Measurements from ENCODE around the gene GMDS.

The GMDS gene

GRCh38 chr6:2237001-2237400 is 8.4 kb downstream of the GMDS start:
- no peak for DNase-seq

- no peak for DNase-seq
Observed at GRCh38 chr6:2235777-2236495, 9.5 kb downstream of the GMDS start.

DNA sequence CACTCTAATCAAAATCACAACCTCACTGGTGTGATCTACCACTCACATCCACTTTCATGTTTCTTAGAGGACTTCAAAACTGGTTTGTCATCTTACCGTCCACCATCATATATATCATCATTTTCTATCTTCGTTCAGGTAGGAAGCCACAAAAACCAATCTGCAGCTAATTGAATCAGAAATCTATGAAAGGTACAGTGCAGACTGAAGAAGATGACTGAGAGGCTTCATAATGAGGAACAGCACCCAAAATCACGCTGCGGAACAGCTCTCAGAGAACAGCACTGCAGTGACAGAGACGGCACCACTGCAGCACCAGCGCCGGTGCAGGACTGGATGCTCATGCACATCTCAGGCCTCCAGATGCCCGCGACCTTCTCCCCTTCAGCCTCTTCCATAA is 13.0 kb downstream of the GMDS start:
- no peak for DNase-seq

DNA sequence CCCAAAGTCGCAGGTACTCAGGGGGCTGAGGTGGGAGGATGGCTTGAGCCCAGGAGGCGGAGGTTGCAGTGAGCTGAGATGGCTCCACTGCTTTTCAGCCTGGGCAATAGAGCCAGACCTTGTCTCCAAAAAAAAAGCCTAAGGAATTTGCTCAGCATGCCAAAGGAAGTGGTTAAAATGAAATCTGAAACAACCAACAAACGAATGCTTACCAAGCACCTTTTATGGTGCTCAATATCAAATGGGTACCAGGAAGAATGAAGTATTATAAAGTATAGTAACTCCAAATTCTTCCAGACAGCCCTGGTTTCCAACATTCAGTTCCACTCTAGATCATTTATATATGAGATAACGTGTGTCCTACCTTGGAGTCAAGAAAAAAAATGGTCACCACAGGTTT is 14.0 kb downstream of the GMDS start:
- DNase-seq: no peak

DNA sequence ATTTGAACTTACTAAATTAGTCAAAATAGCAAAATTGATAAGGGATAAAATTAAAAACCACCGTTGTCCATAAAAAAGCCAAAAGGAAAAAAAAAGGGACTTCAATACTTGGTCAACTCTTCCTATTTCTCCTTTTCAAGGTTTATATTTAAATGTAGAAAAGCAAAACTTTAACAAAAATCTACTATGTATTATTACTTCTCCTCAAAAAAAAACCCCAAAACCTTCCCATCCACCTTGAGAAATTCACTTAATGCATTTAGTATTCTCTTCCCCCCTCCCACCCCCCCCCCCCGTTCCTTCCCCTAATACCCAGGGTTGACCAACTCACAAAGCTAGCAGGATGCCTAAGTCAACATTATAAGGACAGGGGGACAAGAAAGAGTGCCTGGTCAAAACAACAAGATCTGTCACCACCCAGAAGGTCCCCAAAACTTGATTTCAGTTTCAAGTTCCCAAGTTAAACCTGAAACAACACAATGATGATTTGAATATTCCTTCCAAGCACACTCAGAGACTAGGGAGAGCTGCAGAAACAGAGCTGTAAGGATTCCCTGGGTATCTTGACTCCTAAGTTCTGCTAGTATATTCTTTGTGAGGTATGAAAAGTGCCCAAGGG is 14.6 kb downstream of the GMDS start:
- DNase-seq: no peak

DNA sequence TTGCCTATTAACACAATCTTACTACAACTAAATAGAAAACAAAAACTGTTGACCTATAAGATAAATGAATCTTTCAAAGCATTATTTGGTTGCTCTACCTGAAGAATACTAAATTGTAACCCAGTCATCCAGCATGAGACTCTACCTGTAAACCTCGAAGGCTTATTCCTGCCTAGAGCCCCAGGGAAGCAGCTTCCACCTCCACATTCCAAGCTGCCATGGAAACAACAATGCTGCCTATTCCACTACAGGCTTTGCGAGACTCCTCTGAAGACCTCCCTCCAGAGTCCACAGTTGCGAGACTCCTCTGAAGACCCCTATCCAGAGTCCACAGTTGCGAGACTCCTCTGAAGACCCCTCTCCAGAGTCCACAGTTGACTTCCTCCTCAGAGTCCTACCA is 15.7 kb downstream of the GMDS start:
- no peak for DNase-seq

DNA sequence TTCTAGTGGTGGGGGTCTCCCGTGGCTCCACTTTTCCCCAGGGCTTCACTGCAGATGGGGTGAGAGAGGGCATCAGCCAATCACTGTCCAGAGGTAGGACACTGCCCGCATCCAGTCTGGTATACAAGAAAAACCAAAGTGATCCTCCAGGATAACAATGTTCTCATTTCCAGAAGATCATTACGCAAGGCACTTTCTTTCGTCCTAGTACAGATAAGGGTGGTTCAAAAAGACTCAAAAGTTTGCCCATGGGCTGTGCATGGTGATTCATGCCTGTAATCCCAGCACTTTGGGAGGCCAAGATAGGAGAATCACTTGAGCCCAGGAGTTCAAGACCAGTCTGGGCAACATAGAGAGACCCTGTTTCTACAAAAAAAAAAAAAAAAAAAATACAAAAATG is 16.4 kb downstream of the GMDS start:
- DNase-seq: no peak

DNA sequence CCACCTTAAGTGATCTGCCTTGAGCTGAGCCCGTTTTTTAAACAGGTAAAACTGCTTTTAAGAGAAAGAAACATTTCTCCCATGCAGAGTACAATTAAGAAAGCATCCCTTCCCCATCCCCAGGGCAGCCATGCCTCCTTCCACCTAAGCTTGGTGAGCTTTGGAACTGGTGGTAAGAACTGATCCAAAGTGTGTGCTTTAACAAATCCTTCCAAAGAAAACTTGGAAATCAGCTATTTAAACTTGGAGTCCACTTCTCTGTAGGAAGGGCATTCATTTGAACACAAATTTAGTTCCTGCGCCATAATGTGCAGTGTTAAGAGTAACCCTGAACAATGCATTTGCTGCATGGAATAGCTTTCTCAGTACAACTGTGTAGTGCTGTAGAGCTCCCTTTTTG is 17.0 kb downstream of the GMDS start:
- no peak for DNase-seq

DNA sequence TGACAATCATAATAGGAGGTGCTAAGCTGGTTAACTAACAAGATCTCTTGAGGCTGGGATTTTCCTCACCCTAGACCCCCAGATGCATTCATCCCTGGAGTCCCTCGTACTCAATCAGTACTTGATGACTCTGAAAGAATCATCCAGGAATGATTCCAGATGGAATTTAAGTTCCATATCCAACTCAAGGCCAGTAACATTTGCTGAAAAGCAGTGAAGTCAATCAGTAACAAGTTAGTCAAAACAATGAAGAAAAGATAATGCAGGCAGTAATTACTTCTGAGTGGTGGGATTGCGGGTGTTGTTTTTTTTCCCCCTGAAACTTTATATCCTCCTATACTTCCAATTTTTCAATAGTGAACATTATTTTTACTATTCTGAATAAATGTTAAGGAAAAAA is 18.6 kb downstream of the GMDS start:
- DNase-seq: no peak

DNA sequence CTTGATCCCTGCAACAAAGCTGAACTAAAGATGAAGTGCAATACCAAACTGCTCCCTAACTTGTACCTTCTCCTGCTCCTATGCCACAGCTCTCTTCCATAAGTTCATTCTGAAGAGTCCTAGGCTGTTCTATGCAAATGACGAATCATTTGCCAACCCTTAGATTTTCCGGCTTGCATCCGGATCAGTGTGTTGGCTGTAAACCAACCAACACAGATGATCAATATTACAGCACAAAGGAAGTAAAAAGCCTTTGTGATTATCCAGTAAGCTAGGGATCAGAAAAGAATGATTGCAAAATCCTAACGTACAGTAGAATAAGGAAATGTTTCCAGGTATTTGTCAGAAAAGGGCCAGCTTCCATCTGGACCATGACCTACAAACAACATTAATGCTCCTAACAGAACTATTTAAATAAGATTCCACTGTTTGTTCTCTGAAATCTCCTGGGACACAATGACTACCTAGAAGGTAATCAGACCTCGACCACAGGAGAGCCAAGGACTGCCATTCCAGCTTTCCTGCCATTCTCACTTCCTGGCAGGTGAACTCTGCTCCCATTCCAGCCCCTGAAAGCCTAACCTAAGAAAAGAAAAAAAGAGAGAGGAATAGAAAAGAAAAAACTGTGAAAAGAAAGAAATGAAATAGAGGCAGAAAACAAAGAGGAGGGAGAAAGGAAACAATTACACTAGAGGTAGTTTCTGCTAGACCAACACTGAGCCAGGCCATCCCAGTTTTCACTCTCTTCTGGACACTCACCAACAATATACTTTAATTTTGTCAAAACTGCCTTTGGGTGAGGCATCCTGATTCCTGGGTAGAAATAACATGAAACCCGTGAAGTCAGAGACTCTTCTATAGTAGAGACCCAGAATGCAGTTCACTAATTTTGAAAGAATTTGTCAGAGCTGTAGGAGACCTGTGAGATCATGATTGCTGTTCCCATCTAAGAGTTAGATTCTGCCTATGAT is 19.7 kb downstream of the GMDS start:
- no peak for DNase-seq

- DNase-seq: no peak
Observed at GRCh38 chr6:2224847-2225382, 20.5 kb downstream of the GMDS start.

DNA sequence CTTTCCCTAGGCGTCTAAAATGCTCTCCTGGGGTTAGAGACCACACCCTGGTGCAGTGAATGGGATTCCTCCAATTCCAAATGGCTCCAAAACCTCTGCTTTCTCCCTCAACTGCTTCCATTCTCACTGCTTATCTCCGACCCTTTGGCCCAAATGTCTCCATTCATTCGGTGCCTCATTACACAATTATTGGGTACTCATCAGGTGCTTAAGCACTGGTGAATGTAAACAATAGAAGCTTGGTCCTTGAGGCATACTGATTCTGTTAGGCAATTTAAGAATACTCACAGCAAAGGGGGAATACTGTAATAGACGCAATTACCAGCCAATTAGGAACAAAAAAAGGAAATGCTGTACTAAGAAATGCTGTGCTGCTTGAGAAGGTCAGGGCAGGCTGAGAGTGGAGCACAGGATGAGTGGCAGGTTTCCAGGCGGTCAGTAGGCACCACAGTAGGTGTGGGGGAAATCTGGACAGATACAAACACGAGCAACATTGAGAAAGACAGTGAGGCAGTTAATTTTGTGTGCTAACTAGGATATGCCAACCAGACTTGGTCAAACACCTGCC is 23.0 kb downstream of the GMDS start:
- no peak for DNase-seq

DNA sequence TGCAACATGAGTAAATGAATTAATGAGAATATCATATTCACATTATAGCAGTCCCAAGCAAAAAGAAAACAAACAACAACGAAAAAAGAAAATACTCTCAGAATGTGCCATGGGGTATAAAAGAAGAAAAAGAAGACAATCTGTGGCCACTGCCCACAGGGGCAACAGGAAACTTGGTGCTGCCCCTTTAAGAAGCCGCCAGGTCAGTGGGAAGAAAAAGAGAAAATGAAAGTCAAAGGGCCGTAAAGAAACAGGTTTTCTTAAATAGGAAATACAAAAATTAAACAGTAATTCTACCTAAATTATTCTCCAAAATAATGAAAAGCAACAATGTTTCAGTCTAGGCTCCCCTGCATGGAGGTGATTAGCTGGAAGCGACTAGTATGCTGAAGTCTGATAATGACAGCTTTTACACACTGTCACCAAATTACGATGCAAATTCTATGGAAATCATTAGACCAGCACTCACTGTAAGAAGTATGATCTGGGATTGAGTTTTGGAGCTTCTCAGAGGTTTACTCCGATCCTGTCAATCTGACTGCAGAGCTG is 23.6 kb downstream of the GMDS start:
- DNase-seq: no peak

DNA sequence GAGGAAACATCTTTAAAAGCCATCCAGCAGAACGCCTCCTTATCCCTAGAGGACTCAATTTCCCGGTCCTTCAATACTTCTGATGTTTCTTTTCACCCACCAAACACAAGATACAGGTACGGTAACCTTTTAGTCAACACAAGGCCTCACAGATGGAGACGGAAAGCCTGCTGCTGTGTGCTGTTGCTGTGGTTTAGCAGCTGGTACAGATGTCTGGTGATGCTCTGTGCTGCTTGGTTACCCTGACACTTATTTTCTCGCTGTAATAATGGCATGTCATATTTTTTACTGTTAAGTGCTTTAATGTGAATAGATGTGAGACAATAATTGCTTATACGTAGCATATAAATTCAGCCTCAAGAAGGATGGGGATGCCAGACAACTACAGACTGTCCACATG is 25.3 kb downstream of the GMDS start:
- no peak for DNase-seq

DNA sequence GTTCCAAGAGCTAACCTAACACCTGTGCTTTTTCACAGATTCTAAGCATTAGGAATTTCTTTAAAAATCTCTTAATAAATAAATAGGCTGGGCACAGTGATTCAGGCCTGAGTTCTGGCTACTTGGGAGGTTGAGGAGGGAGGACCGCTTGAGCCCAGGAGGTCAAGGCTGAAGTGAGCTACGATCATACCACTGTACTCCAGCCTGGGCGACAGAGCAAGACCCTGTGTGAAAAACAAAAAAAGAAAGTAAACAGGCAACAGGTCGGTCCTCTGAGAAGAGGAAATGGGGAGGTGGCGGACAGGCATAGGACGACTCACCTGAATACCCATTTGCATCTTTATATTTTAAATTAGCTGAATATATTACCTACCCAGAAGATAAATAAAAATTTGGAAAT is 26.5 kb downstream of the GMDS start:
- DNase-seq: no peak

DNA sequence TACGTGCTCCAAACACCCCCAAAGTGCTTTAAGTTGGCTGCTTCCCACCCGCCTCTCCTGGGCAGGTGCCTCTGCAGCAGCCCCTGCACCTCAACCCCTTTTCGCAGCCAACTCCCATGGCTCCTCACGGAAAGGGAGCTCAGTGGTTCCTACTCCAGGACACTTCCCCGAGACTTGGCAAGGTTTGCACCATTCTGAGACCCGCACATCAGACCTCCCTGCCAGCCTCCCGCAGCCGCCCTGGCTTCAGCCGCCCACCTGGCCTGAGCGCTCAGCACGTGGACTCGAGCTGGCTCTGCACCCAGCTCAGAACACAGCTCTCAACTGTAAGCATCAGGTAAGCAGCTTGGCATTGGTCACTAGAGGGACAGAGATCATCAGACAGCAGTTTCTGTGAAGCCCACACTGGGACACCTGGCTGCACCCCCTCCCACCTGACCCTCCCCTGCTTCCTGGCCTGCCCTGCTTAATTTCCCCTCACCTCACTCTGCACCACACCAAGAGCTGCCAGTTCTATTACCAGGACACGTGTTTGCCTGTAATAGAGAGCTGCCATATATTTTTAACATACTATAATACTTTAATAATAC is 28.5 kb downstream of the GMDS start:
- no peak for DNase-seq

DNA sequence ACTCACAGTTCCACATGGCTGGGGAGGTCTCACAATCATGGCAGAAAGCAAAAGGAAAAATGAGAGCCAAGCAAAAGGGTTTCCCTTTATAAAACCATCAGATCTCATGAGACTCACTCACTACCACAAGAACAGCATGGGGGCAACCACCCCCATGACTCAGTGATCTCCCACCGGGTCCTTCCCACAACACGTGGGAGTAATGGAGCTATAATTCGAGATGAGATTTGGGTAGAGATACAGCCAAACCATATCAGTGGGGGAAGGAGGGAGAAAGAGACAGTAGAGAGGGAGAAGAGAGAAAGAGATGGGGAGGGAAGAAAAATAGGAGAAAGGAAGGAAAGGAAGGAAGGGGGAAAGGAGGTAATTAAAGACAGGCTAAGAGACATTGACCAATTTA is 30.1 kb downstream of the GMDS start:
- no peak for DNase-seq

DNA sequence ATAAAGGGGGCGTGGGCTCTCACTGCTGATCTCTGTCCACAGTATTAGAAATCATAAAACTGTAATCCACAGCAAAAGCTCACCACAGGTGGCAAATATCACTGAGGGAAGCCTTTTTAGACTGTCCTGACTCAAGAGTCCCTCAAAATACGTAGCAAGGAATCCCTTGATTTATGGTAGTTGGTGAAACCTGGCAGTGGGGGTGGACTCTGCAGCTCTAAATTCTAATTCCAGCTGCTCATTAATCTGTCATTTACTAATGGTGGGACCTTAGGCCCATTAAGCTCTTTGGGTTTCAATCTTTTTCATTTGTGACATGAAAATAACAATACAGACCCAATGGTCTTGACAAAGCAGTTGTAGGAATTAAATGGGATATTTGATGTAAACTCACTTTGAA is 32.3 kb downstream of the GMDS start:
- no peak for DNase-seq

DNA sequence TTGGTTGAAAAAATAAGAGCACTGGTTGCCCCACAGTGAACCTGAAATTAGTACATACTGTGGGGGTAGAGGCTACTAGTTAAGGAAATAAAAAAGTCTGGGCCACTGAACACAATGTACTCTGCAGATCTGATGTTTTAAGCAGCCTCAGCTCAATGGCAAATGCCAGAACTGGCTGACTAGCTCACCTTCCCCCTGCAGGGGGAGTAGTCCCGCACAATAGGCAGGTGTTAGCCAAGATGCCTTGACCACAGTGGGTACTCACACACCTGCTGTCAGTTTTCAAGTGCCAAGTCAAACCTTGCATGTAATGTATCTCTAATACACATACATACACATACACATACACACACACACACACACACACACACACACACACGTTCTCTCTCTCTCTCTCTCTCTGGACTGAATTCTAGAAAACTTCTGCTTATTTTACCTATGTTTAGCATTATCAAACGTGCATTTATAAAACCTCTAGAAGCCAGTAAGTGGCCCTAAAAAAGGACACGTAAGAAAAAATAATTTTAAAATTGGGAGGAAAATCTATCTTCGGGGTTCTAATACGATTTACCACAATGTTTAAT is 36.1 kb downstream of the GMDS start:
- no peak for DNase-seq

GRCh38 chr6:2208468-2208867 is 36.9 kb downstream of the GMDS start:
- no peak for DNase-seq

DNA sequence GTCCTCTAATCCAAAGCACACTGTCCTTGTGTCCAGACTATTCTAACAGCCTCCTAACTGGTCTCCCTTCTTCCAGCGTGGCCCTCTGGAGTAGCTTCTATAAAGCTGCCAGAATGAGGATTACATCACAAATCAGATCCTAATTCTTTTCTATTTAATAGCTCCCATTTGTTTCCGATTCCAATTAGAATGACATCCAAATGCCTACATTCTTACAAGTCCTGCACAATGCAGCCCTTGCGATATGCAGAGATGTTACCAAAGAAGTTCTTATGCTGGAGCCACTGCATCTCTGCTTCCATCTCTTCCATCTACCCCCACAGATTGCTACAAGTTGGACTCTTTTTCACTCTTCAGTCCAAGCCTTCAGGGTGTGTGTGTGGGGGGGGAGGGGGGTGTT is 40.0 kb downstream of the GMDS start:
- DNase-seq: no peak

DNA sequence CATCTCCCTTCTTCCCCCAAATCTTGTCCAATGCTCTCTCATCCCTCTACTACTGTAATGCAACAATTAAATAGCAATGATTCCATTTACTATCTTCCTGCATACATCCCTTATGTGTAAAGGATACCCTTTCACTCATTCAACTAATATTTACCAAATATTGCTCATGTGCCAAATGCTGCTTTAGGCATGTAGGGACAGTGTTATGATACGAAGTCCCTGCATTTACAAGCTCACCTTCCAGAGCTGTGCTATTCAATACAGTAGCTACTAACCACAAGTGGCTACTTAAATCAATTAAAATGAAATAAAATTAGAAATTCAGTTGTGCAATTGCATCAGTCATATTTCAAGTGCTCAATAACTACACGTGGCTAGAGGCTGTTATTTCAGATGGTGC is 41.1 kb downstream of the GMDS start:
- DNase-seq: no peak

All from activated CD4-positive, CD25-positive, alpha-beta regulatory T cell (primary cell).